ENCODE results near the gene ERFE. TPM values are rescaled to one million over a fixed set of nuclear protein-coding genes. Genes with fewer than 3 reads are reported as not detected.

ERFE gene
- total and polyA plus RNA-seq, 2 of the 4 experiments (the other 2 are of a cell fraction) = 1.3 to 3.5 TPM

DNA sequence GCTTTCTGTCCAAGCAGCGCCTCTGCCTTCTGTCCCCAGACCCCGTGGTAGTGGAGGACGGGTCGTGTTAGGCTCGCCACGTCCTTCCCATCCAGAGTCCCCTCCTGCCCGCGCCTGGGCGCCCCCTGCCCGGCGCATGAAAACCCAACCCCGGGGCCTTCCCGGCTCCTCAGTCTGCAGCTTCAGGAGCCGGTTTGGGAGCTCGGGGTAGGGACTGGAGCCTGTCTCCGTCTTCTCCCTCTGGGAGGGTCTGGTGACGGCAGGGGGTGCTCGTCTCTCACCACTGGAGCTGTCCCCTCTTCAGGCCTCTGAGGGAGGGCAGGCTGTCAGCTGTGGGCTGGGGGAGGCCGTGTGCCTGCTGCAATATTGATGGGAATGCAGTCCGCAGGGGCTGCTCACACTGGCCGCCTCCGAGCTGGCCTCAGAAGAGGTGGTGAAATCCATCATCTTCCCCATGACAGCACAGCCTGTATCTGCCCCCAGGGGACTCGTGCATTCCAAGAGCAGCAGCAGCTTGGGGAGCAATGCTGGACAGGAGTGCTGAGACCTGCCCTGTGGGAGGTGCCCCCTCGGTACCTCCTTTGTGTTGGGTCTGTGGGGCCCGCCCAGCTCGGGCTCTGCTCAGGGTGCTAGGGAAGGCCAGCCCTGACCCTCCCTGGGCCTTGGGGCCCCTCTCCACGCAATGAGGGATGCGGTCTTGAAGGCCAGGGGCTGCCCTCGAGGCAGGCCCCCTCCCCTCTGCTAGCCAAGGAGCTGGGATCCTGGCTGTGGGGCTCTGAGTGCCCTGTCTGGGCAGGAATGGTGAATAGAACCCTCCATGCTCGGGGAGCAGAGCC, 38.1 kb upstream of the ERFE start:
- Histone ChIP-seq H2AK9ac (replicated peaks; ENCODE audit: low read depth, low read length, poor library complexity) (no peak overlapping the region), H3K27me3 (ENCODE audit: control insufficient read depth, insufficient read depth, low read length) (peaks cover 33% of the 10 kb centered on the region), H3K9me1 (ENCODE audit: insufficient read depth, low read length) (peaks cover 5% of the 10 kb centered on the region; the same call in 1 of the 2 replicates), H2BK15ac (ENCODE audit: low read depth, low read length) (no peak overlapping the region), H3K14ac (replicated peaks; ENCODE audit: low read depth, low read length) (no peak overlapping the region), H3K4me3 (ENCODE audit: insufficient read depth, low read depth, low read length) (no peak overlapping the region), H4K91ac (ENCODE audit: insufficient read depth, low read depth, low read length) (no peak overlapping the region), H3K56ac (ENCODE audit: extremely low read depth, insufficient read depth, low read length) (no peak overlapping the region), H2AK5ac (ENCODE audit: low read depth, low read length) (no peak overlapping the region), H2BK5ac (ENCODE audit: low read depth, low read length, poor library complexity, severe bottlenecking) (no peak overlapping the region), H3K36me3 (ENCODE audit: control insufficient read depth, insufficient read depth, low read length) (no peaks in the 10 kb centered on the region), H3K4ac (ENCODE audit: low read depth, low read length) (no peak overlapping the region), H3K18ac (ENCODE audit: low read depth, low read length) (no peak overlapping the region), H3K9me3 (ENCODE audit: control insufficient read depth, insufficient read depth, low read length) (no peaks in the 10 kb centered on the region), H3K4me2 (ENCODE audit: low read depth, low read length) (no peak overlapping the region), H3K23ac (ENCODE audit: low read depth, low read length) (no peak overlapping the region), H3K4me1 (ENCODE audit: control insufficient read depth, insufficient read depth, low read length) (peaks cover 4% of the 10 kb centered on the region; the same call in 1 of the 2 replicates), H3K27ac (ENCODE audit: insufficient read depth, low read length) (no peak overlapping the region), H3K79me1 (ENCODE audit: low read depth in 1 of 2, low read length in 2 of 2) (no peaks in the 10 kb centered on the region), H4K5ac (ENCODE audit: low read depth, low read length) (no peak overlapping the region), H4K8ac (ENCODE audit: low read depth in 2 of 2, low read length in 2 of 2) (no peak overlapping the region), H2BK120ac (ENCODE audit: low read depth, low read length) (no peak overlapping the region), H3K9ac (ENCODE audit: low read depth, low read length) (no peak overlapping the region), H4K20me1 (ENCODE audit: insufficient read depth, low read length) (no peaks in the 10 kb centered on the region), H2AFZ (replicated peaks; ENCODE audit: low read length, poor library complexity) (no peak overlapping the region), H2BK20ac (ENCODE audit: low read depth, low read length) (no peak overlapping the region)
- peak; percentile 12; the same call in 1 of the 2 replicates for TF ChIP-seq SMC3 (IDR thresholded peaks at IDR 0.05; ENCODE audit: low read depth, low read length)
- peak; percentile 54 for TF ChIP-seq RAD21 (IDR thresholded peaks at IDR 0.05; ENCODE audit: low read length)
- TF ChIP-seq NFE2L2 (IDR thresholded peaks at IDR 0.05; ENCODE audit: low read depth, low read length) = no peak
- TF ChIP-seq MAFK (IDR thresholded peaks at IDR 0.05; ENCODE audit: low read depth, low read length) = no peak
- peak; percentile 45 for TF ChIP-seq CTCF (conservative IDR thresholded peaks at IDR 0.05; ENCODE audit: low read depth, low read length)
- TF ChIP-seq CEBPB (IDR thresholded peaks at IDR 0.05; ENCODE audit: low read depth, low read length) = no peak
- TF ChIP-seq FOS (IDR thresholded peaks at IDR 0.05; ENCODE audit: low read depth, low read length) = no peak
- intact Hi-C loops (cut with micrococcal nuclease) (loop anchor here (1.0 to 5.0 kb wide), 2 partner anchors 143 to 263 kb away; partner anchors contain the start of gene RAMP1), dilution Hi-C loops (cut with HindIII; ENCODE audit: low sequenced_read_pairs, unreplicated experiment) (no loop called here), in situ Hi-C loops (cut with MboI; ENCODE audit: low sequenced_read_pairs) (no loop called here)
- DNase-seq (peak; percentile 19), ATAC-seq (ENCODE audit: low read depth) (peak; percentile 83)
- CTCF ChIA-PET = interaction anchor here (1.2 kb wide), 1 partner anchor 144 kb away, joined by 3 read pairs; no protein-coding TSS in a partner anchor
- WGBS, 2 experiments (ENCODE audit: extremely low coverage in 2 of 2, insufficient read length in 1 of 2) = 26% methylated on average over 6 of the region's 30 CpGs; no CpG with 5 or more reads in 1 of the 2 experiments
- no TSS peak for BruUV-seq (replicated peaks)
- POLR2A ChIA-PET (ENCODE audit: unreplicated experiment) = no interaction called here

Measured in IMR-90 (cell line).